HEK293 (cell line): ENCODE results near the gene PAM.

Experiments used
- CTCF ChIA-PET: fragments of 350-600 bp; formaldehyde crosslinking; extraction: SDS; loops from one replicate; lab custom pipeline; 2021; ENCODE audit warnings: antibody characterized with exemption; lab: Yijun Ruan, JAX
- POLR2A ChIA-PET: fragments of 300-600 bp; formaldehyde crosslinking; extraction: SDS; loops from one replicate; lab custom pipeline; 2020; ENCODE audit warnings: antibody characterized with exemption, inconsistent platforms; lab: Yijun Ruan, JAX
- H3K27ac ChIP-seq: fragments of 200-500 bp; sonication (Bioruptor generic); 2 replicates; pipeline ENCODE4 v1.5.1; 2014; ENCODE audit warnings: low read depth, low read length, control low read depth, inconsistent platforms; ENCODE audit errors: extremely low read depth
- H3K36me3 ChIP-seq, 2 experiments: fragments of 200-500 bp in 1 of 2; sonication (Bioruptor generic) in 1 of 2; 1 replicate in 1 of 2; 2 replicates in 1 of 2; pipeline ENCODE4 v1.5.1; 2014 to 2017; ENCODE audit warnings: inconsistent platforms in 2 of 2, low read length in 2 of 2; ENCODE audit not compliant: control insufficient read depth in 2 of 2, insufficient read depth in 1 of 2
- H3K4me1 ChIP-seq: fragments of 200-500 bp; sonication (Bioruptor generic); 2 replicates; pipeline ENCODE4 v1.5.1; 2014; ENCODE audit warnings: mild to moderate bottlenecking, low read length, inconsistent platforms; ENCODE audit not compliant: control insufficient read depth, insufficient read depth
- H3K4me3 ChIP-seq: 2 replicates; pipeline ENCODE4 v1.5.1; 2011; ENCODE audit warnings: low read depth, mild to moderate bottlenecking, control low read depth, low read length, moderate library complexity
- H3K9me3 ChIP-seq: fragments of 200-500 bp; sonication (Bioruptor generic); 2 replicates; pipeline ENCODE4 v1.5.1; 2014; ENCODE audit warnings: low read depth, low read length, inconsistent platforms; ENCODE audit not compliant: control insufficient read depth, insufficient read depth
- AEBP2 ChIP-seq: fragments of 450-650 bp; formaldehyde crosslinking; IDR thresholded peaks from 2 replicates; pipeline ENCODE4 v1.5.1; 2016; ENCODE audit warnings: missing biosample characterization, missing genetic modification characterization, borderline replicate concordance
- KLF1 ChIP-seq: fragments of 450-650 bp; formaldehyde crosslinking; IDR thresholded peaks from 2 replicates; pipeline ENCODE4 v1.5.1; 2016; ENCODE audit warnings: missing biosample characterization, missing genetic modification characterization
- KLF9 ChIP-seq: fragments of 450-650 bp; formaldehyde crosslinking; IDR thresholded peaks from 2 replicates; pipeline ENCODE4 v1.5.1; 2016; ENCODE audit warnings: missing biosample characterization, missing genetic modification characterization, low read depth
- MEIS1 ChIP-seq: sonication (generic); formaldehyde crosslinking; IDR thresholded peaks from 2 replicates; pipeline ENCODE4 v1.8.1; 2022; ENCODE audit warnings: missing genetic modification reagents, mild to moderate bottlenecking, borderline replicate concordance
- MYNN ChIP-seq: fragments of 450-650 bp; formaldehyde crosslinking; IDR thresholded peaks from 2 replicates; pipeline ENCODE4 v1.5.1; 2016; ENCODE audit warnings: missing biosample characterization, missing genetic modification characterization, borderline replicate concordance
- OVOL3 ChIP-seq: fragments of 450-650 bp; formaldehyde crosslinking; IDR thresholded peaks from 2 replicates; pipeline ENCODE4 v1.5.1; 2016; ENCODE audit warnings: missing biosample characterization, missing genetic modification characterization
- PATZ1 ChIP-seq: fragments of 450-650 bp; formaldehyde crosslinking; IDR thresholded peaks from 2 replicates; pipeline ENCODE4 v1.5.1; 2016; ENCODE audit warnings: missing biosample characterization, missing genetic modification characterization
- SP2 ChIP-seq: fragments of 450-650 bp; formaldehyde crosslinking; IDR thresholded peaks from 2 replicates; pipeline ENCODE4 v1.5.1; 2016; ENCODE audit warnings: missing biosample characterization, missing genetic modification characterization
- SP7 ChIP-seq: fragments of 450-650 bp; formaldehyde crosslinking; IDR thresholded peaks from 2 replicates; pipeline ENCODE4 v1.5.1; 2016; ENCODE audit warnings: missing biosample characterization, missing genetic modification characterization
- ZBTB6 ChIP-seq: fragments of 450-650 bp; formaldehyde crosslinking; IDR thresholded peaks from 2 replicates; pipeline ENCODE4 v1.5.1; 2017; ENCODE audit warnings: missing biosample characterization, missing genetic modification characterization
- ZNF121 ChIP-seq: fragments of 450-650 bp; formaldehyde crosslinking; IDR thresholded peaks from 2 replicates; pipeline ENCODE4 v1.5.1; 2016; ENCODE audit warnings: missing biosample characterization, missing genetic modification characterization
- ZNF155 ChIP-seq: fragments of 450-650 bp; formaldehyde crosslinking; IDR thresholded peaks from 2 replicates; pipeline ENCODE4 v1.5.1; 2016; ENCODE audit warnings: missing biosample characterization, missing genetic modification characterization
- ZNF174 ChIP-seq: fragments of 450-650 bp; formaldehyde crosslinking; IDR thresholded peaks from 2 replicates; pipeline ENCODE4 v1.5.0; 2017; ENCODE audit warnings: missing biosample characterization, mild to moderate bottlenecking, missing genetic modification characterization
- ZNF214 ChIP-seq: fragments of 450-650 bp; formaldehyde crosslinking; IDR thresholded peaks from 2 replicates; pipeline ENCODE4 v1.5.1; 2017; ENCODE audit warnings: missing biosample characterization, mild to moderate bottlenecking, missing genetic modification characterization, borderline replicate concordance
- ZNF248 ChIP-seq: fragments of 450-650 bp; formaldehyde crosslinking; IDR thresholded peaks from 2 replicates; pipeline ENCODE4 v1.5.1; 2017; ENCODE audit warnings: missing biosample characterization, missing genetic modification characterization
- ZNF391 ChIP-seq: fragments of 450-650 bp; formaldehyde crosslinking; IDR thresholded peaks from 2 replicates; pipeline ENCODE4 v1.5.1; 2016; ENCODE audit warnings: low read depth, missing biosample characterization, missing genetic modification characterization, borderline replicate concordance
- ZNF510 ChIP-seq: fragments of 450-650 bp; formaldehyde crosslinking; IDR thresholded peaks from 2 replicates; pipeline ENCODE4 v1.5.1; 2018; ENCODE audit warnings: mild to moderate bottlenecking, missing genetic modification characterization, missing biosample characterization; ENCODE audit not compliant: insufficient replicate concordance
- ZNF513 ChIP-seq: fragments of 450-650 bp; IDR thresholded peaks from 2 replicates; pipeline ENCODE4 v1.5.1; 2018; ENCODE audit warnings: missing biosample characterization, missing genetic modification characterization
- ZNF585B ChIP-seq: fragments of 450-650 bp; formaldehyde crosslinking; IDR thresholded peaks from 2 replicates; pipeline ENCODE4 v1.5.1; 2016; ENCODE audit warnings: missing biosample characterization, missing genetic modification characterization
- ZNF610 ChIP-seq: fragments of 450-650 bp; formaldehyde crosslinking; IDR thresholded peaks from 2 replicates; pipeline ENCODE4 v1.5.1; 2016; ENCODE audit warnings: missing biosample characterization, missing genetic modification characterization, borderline replicate concordance
- ZNF692 ChIP-seq: fragments of 450-650 bp; formaldehyde crosslinking; IDR thresholded peaks from 2 replicates; pipeline ENCODE4 v1.5.1; 2016; ENCODE audit warnings: missing biosample characterization, missing genetic modification characterization
- ZNF768 ChIP-seq: fragments of 450-650 bp; formaldehyde crosslinking; IDR thresholded peaks from 2 replicates; pipeline ENCODE4 v1.5.1; 2018; ENCODE audit warnings: missing biosample characterization, mild to moderate bottlenecking, missing genetic modification characterization
- ZNF777 ChIP-seq: fragments of 450-650 bp; formaldehyde crosslinking; IDR thresholded peaks from 2 replicates; pipeline ENCODE4 v1.5.1; 2017; ENCODE audit warnings: missing biosample characterization, missing genetic modification characterization, borderline replicate concordance

Gene PAM

GRCh38 chr5:103003872-103004271, 248.8 kb downstream of the PAM start:
- H3K27ac ChIP-seq = no peak overlapping the region
- POLR2A ChIA-PET = no interaction called here
- TF ChIP-seq PATZ1 (tag by site-specific recombination) (no peak), ZNF610 (no peak), ZNF155 (tag by site-specific recombination) (no peak), KLF1 (tag by site-specific recombination) (no peak), AEBP2 (tag by site-specific recombination) (no peak), KLF9 (tag by site-specific recombination) (no peak), ZNF510 (tag by site-specific recombination) (no peak), ZNF391 (tag by site-specific recombination) (no peak), ZNF585B (tag by site-specific recombination) (no peak), ZNF692 (no peak), ZNF248 (tag by site-specific recombination) (no peak), SP7 (tag by site-specific recombination) (no peak), ZNF121 (tag by site-specific recombination) (no peak), MEIS1 (CRISPR knock-in tag) (no peak), SP2 (tag by site-specific recombination) (no peak), ZNF513 (tag by site-specific recombination) (no peak)
- TF ChIP-seq, all 188 proteins: peak for 0
- Histone ChIP-seq H3K4me1 (no peaks in the 10 kb centered on the region), H3K9me3 (no peaks in the 10 kb centered on the region), H3K36me3 (peaks cover 0 to 5% of the 10 kb centered on the region in 2 experiments; a peak in 2 of 3 replicates), H3K4me3 (no peak overlapping the region)
- CTCF ChIA-PET = interaction anchor here (0.6 kb wide), 1 partner anchor 423 kb away, joined by 4 read pairs; no protein-coding TSS in a partner anchor

- H3K9me3 ChIP-seq = no peaks in the 10 kb centered on the region
- H3K4me1 ChIP-seq = no peaks in the 10 kb centered on the region
- no peak overlapping the region for H3K4me3 ChIP-seq
- no peak for TF ChIP-seq ZNF768 (tag by site-specific recombination)
- TF ChIP-seq ZNF214 = no peak
- no peak for TF ChIP-seq MYNN (tag by site-specific recombination)
- no peak for TF ChIP-seq ZNF777 (tag by site-specific recombination)
- no peak for TF ChIP-seq ZBTB6
- TF ChIP-seq ZNF174 (tag by site-specific recombination) = no peak
- TF ChIP-seq OVOL3 (tag by site-specific recombination) = no peak
- peaks cover 0 to 5% of the 10 kb centered on the region in 2 experiments; a peak in 2 of 3 replicates for H3K36me3 ChIP-seq
- CTCF ChIA-PET = no interaction called here
- POLR2A ChIA-PET = no interaction called here
- no peak overlapping the region for H3K27ac ChIP-seq
These were observed 250.2 kb downstream of the PAM start for GRCh38 chr5:103005276-103005675.
